Frontal cortex (tissue), 4 donors: ENCODE measurements around the gene BAHD1. TPM values are rescaled to one million over a fixed set of nuclear protein-coding genes. Genes with fewer than 3 reads are reported as not detected.

ENCODE experiments used
- DNase-seq, 2 donors: peaks; one replicate each; pipeline ENCODE4 v3.0.0; 2012; ENCODE audit warnings: low spot score in 2 of 2
- FAIRE-seq: peaks from 2 replicates; lab custom pipeline; 2012; peaks lifted over from hg19 to GRCh38; lab: Jason Lieb, UNC
- total RNA-seq: library from RNA; depleted of rRNA; stranded (reverse); fragments of >200 nt; gene quantifications from one replicate; pipeline ENCODE4 v1.2.3, GENCODE V29; 2014
- donor health status: control.
- donor health status: control.
- donor health status: control.

BAHD1 gene
- total RNA-seq, 1 donor from 2014 or later, result 7.3 TPM

GRCh38 chr15:40421246-40422157 lies 19.3 kb upstream of the BAHD1 start:
- DNase-seq (peak in 1 of 2 donors; percentile 85), FAIRE-seq (no peak)

DNA sequence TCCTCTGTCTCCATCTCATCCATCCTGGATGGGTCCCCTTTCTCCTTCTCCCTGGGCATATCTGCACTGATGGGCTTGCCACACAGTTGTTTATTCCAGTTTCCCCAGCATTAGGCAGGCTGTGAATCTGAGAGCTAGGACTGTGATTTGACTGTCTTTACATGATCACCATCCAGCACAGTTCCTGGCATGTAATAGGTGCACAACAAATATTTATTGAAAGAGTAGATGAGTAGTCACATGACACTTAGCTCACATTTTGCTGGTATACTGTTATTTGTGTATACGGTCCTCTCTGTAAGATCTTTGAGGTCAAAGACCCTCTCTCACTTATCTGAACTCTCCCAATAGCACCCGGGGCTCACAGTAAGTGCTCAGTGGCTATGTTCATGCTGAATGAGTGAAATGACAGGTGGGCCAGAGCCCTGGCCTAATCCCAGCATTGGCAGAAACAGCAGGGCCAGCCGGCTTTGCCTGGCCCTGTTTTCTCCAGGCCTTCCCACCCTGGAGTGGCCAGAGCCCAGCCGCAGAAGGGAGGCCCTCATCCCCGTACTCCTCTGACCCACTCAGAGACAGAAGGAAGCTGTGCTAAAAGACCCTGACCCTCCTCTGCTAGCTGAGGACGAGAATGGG lies 16.2 kb upstream of the BAHD1 start:
- FAIRE-seq, result no peak
- DNase-seq, result no peak

DNA sequence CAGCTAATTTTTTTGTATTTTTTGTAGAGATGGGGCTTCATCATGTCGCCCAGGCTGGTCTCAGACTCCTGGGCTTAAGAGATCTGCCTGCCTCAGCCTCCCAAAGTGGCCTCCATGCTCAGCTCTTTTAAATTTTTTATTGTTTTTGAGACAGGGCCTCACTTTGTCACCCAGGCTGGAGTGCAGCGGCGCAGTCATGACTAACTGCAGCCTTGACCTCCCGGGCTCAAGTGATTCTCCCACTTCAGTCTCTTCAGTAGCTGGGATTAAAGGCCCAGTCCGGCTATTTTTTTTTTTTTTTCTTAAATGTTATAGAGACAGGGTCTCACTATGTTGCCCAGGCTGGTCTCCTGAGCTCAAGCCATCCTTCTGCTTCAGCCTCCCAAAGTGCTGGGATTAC lies 15.1 kb upstream of the BAHD1 start:
- no peak for FAIRE-seq
- no peak for DNase-seq

GRCh38 chr15:40427188-40427587 lies 13.6 kb upstream of the BAHD1 start:
- no peak for FAIRE-seq
- DNase-seq, result no peak

GRCh38 chr15:40428185-40428584 lies 12.6 kb upstream of the BAHD1 start:
- no peak for FAIRE-seq
- no peak for DNase-seq

DNA sequence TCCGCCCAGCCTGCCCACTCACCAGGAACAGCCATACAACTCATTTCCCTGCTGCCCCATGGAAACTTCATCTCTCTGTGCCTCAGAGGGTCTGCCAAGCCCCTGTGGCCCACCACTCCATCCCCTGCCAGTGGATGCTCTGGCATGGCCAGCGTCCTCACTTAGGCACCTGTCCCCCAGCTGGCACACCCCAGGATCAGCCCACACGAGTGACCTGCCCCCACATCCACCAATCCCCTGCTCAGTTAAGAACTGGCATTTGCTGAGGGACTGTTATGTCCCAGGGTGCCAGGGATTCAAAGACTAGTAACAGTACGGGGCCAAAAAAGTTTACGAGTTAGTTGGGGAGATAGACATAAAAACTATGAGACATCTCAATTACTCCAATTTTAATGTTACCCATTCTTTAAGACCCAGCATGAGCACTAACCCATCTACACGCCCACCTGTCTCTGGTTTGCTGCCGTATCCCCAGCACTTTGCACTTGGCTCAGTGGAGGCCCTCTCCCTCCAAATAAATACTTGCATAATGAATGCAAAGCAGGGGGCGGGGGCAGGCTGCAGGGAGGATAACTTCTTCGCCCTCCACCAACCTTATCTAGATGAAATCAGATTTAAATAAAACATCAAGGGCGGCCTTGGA lies 11.6 kb upstream of the BAHD1 start:
- no peak for FAIRE-seq
- no peak for DNase-seq

- FAIRE-seq (no peak), DNase-seq (no peak)
Measured at GRCh38 chr15:40430271-40430805, 10.4 kb upstream of the BAHD1 start.

DNA sequence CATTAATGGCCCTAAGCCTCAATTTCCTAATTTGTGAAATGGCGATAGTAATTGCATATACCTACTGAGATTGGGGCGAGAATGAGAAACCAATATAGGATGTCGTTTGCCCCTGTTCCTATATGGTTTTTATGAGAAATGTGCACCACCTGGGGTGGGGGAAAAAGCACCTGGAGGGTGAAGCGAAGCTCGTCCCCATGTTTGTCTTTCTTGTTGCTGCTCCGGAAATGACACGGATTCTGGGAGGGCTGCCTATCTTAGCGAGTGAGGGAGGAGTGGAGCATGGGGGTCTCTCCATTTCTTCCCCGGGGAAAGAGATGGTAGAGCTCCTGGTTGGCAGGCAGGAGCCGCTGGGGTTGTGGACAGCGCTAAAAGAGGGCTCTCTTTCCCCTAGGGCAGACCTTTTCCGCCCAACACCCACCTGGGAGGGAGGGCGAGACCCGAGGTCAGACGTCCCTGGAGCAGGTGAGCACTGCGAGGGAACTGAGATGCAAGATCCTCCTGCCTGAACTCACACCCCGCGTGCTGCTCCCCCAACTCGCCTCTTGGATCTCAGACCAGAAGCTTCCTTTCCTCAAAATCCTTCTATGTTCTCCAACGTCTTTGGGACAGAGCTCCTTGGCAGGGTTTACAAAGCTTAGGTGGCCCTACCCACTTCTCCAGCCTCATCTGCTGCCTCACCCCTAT lies 5.6 kb upstream of the BAHD1 start:
- DNase-seq (no peak), FAIRE-seq (no peak)

DNA sequence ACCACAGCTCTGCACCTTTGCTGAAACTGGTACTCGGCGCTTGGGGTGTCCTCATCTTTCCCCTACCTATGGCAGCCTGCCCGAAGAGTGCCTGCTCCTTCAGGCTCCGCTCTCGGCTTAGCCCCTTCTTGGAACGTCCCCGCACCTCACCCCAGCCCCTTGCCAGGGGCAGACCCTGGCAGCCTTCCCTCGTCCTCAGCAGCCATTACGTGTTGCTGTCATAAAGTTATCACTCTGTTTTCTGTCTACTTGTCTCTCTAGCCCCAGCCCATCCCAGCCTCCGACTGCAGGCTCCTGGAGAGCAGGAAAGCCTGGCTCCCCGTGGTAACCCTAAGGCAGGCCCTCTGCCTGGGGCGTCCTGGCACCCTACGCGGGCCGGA lies 5.1 kb upstream of the BAHD1 start:
- FAIRE-seq, result no peak
- no peak for DNase-seq

DNA sequence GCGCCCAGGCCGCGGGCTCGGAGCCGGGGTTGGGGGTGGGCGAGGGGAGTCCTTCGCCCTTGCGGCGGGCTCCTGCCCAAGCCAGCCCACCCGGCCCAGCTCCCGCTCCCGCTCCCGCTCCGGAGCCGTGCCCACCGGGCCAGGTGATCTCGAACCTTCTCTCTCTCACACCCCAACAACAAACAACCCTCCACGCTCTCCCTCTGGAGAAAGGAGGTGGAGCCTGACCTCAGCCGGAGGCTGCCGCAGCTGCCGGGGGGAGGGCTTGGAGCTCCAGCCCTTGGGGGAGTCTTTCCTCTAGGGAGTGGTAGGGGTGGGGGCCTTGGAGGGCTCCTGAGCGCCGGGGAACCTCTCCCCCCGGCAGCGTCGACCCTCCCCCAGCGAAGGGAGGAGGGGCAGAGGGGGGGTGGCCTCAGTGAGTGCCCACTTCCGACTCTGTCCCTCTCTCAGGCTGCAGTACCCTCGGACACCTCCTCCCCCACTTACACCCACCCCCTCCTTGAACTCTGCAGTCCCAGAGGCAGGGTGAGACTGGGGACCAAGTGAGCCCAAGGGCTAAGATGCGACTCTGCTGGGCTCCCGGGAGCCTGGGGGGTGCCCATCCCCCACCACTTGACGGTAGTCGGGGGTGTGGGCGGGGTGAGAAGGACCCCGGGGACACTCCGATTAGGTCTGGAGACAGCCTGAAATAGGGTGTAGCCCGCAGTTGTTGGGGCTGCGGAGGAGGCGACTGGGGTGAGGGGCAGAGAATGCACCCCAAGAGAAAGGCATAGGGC lies 4.4 kb upstream of the BAHD1 start:
- FAIRE-seq (no peak), DNase-seq (peak in 1 of 2 donors; percentile 76)

DNA sequence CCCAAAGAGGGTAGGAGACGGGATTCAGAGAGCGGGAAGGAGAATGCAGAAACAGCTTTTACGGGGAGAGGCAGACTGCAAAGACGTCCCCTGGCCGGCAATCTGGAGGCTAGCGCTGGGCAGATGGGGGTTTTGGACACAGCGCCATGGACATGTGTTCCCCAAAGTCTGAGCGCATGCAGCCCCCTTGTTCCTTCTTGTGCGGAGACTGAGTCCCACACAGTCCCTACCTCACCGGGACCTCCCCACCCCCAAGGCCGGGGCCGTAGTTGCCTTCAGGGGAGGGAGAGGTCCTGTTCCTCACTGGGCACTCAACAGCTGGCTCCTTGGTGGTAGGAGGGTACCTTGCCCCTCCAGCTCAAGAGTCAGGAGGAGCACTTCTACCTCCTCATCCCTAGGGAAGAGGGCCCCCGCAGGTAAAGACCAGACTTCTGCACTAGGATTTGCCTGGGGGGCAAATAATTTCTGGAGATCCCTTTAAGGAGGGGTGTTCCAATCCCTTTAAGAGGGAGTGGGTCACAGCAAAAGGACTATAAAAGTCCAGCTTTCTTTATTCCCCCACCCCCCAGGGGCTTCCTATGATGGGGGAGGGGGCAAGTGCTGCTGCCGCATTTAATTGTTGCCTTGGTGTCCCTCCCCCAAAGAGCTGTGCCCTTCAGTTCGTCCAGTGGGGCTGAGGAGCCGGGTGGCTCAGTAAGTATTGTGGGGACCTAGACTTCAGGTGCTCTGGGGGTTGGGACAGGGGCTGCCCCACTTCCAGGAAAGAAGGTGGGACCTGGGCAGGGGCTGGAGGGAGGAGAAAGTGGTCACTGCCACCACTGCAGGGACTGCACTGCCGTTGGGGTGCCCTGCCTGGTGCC lies 3.6 kb upstream of the BAHD1 start:
- FAIRE-seq, result no peak
- no peak for DNase-seq

GRCh38 chr15:40437752-40438687 lies 2.7 kb upstream of the BAHD1 start:
- FAIRE-seq (no peak), DNase-seq (no peak)

DNA sequence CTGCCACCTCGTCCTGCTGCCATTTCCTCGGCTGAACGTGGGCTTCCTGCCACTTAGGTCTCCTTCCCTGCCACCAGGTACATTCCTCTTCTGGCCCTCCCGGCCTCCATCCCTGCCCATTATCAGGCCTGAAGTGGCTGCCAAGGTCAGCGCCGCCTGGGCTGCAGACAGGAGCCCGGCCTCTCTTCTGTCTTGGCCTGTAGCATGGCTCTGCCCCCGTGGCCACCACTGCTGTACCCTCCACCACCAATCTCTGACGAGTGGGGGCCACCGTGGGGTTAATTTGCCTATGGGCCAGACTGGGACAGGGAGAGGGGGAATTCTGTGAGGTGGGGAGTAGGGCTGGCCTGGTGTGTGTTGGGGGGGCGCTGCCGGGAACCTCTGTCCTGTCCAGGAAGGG lies 2.0 kb upstream of the BAHD1 start:
- FAIRE-seq (no peak), DNase-seq (no peak)

GRCh38 chr15:40439461-40439959 lies 1.2 kb upstream of the BAHD1 start:
- DNase-seq (no peak), FAIRE-seq (no peak)

DNA sequence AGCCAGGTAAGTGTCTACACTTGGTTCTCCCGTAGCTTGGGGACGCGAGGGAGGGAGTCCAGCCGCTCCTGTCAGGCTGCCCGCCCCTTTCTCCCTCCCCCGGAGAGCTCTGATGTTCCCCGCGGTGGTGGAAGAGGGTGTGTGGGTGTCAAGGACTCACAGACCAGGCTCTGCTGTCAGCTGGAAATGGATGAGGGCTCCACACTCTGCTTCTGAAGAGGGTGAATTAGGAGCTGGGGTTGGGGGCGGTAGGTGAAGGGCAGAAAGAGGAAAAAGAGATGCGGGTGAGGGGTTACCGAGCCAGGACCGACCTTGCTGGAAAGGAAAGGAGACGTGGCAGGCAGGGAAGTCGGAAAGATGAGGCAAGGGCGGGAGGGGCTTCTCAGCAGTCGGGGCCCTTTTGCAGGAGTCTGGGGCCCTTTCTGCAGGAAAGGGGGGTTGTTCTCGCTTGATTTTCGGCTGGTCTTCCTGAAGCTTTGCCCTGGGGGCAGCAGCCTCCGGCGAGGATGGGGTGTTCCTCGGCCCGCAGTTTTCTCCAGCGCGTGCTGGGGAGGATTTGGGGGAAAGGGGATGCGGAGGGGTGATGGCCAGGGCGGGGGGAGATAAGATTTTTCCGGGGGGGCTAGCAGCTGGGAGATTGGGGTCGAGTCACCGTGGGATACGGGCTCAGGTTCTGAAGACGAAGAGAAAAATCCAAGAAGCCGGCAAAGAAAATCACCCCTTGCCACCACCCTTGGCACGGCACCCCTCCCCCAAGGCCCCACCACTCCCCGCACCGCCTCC lies 602 bp upstream of the BAHD1 start:
- peak in 1 of 2 donors; percentile 57 for DNase-seq
- FAIRE-seq, result no peak
